Keratinocyte (primary cell): ENCODE results near the gene EYS.

Experiments
- EZH2 ChIP-seq: IDR thresholded peaks from one replicate; pipeline ENCODE4 v1.6.1; 2012; ENCODE audit warnings: inconsistent platforms, mild to moderate bottlenecking, low read length, moderate library complexity
- TF ChIP-seq, protein P1 (sequence below), 3 experiments: IDR thresholded peaks in 1 of 3; conservative IDR thresholded peaks in 1 of 3; optimal IDR thresholded peaks in 1 of 3; 2 replicates in 2 of 3; 3 replicates in 1 of 3; pipeline versions ENCODE3 to v1.5.1; 2011; ENCODE audit warnings: low read length in 3 of 3, mild to moderate bottlenecking in 3 of 3, moderate library complexity in 2 of 3, control low read depth in 1 of 3, inconsistent platforms in 1 of 3; ENCODE audit not compliant: insufficient read depth in 2 of 3; ENCODE audit errors: extremely low read depth in 1 of 3

DNA sequence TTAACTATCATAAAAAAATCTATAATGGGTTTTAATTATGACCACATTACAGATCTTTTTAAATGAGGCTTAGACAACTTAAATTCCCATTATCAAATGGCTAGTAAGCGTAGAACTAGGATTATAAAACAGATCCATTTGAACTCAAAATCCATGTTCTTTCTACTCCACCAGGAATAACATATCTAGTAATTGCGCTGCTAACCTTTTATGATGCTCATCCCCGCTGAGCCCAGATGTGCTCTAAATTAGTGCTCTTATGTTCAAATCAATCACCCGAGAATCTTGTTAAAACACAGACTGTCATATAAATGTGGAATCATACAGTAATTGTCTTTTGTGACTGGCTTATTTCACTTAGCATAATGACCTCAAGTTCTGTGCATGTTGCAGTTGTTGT, 1168.3 kb downstream of the EYS start:
- TF ChIP-seq, protein P1, sequence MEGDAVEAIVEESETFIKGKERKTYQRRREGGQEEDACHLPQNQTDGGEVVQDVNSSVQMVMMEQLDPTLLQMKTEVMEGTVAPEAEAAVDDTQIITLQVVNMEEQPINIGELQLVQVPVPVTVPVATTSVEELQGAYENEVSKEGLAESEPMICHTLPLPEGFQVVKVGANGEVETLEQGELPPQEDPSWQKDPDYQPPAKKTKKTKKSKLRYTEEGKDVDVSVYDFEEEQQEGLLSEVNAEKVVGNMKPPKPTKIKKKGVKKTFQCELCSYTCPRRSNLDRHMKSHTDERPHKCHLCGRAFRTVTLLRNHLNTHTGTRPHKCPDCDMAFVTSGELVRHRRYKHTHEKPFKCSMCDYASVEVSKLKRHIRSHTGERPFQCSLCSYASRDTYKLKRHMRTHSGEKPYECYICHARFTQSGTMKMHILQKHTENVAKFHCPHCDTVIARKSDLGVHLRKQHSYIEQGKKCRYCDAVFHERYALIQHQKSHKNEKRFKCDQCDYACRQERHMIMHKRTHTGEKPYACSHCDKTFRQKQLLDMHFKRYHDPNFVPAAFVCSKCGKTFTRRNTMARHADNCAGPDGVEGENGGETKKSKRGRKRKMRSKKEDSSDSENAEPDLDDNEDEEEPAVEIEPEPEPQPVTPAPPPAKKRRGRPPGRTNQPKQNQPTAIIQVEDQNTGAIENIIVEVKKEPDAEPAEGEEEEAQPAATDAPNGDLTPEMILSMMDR (optimal IDR thresholded peaks at IDR 0.05 in 1 of 3, IDR thresholded peaks at IDR 0.05 in 1 of 3, conservative IDR thresholded peaks at IDR 0.05 in 1 of 3; ENCODE audit: extremely low read depth in 1 of 3, insufficient read depth in 2 of 3, low read length in 3 of 3), result no peak
- TF ChIP-seq EZH2, result no peak
